WERI-Rb-1 (cell line): ENCODE measurements around the gene NDC1.
A peak's percentile ranks its signal among the peaks of the same experiment; 100 is the strongest.

Experiments
- DNase-seq: peaks from one replicate; pipeline ENCODE4 v3.0.0-alpha.2; 2020
- H3K27ac ChIP-seq: fragments of 250-450 bp; sonication (Bioruptor Pico); 2 replicates; pipeline ENCODE4 v1.5.1; 2020; ENCODE audit warnings: mild to moderate bottlenecking, moderate library complexity
- H3K27me3 ChIP-seq: fragments of 250-450 bp; sonication (Bioruptor Pico); 2 replicates; pipeline ENCODE4 v1.5.1; 2021; ENCODE audit warnings: mild to moderate bottlenecking, low read depth, moderate library complexity; ENCODE audit not compliant: insufficient read depth, severe bottlenecking
- H3K36me3 ChIP-seq: fragments of 250-450 bp; sonication (Bioruptor Pico); 2 replicates; pipeline ENCODE4 v1.5.1; 2020; ENCODE audit warnings: mild to moderate bottlenecking, moderate library complexity
- H3K4me3 ChIP-seq: 2 replicates; pipeline ENCODE4 v1.5.1; 2011; ENCODE audit warnings: low read depth, mild to moderate bottlenecking, control low read depth, low read length
- H3K9me3 ChIP-seq: fragments of 250-450 bp; sonication (Bioruptor Pico); 2 replicates; pipeline ENCODE4 v1.5.1; 2021; ENCODE audit warnings: mild to moderate bottlenecking, moderate library complexity; ENCODE audit not compliant: severe bottlenecking
- TF ChIP-seq, protein P1 (sequence below): IDR thresholded peaks from 2 replicates; pipeline ENCODE4 v1.5.1; 2011; ENCODE audit warnings: low read depth, mild to moderate bottlenecking, control low read depth, inconsistent platforms, low read length

Gene NDC1

DNA sequence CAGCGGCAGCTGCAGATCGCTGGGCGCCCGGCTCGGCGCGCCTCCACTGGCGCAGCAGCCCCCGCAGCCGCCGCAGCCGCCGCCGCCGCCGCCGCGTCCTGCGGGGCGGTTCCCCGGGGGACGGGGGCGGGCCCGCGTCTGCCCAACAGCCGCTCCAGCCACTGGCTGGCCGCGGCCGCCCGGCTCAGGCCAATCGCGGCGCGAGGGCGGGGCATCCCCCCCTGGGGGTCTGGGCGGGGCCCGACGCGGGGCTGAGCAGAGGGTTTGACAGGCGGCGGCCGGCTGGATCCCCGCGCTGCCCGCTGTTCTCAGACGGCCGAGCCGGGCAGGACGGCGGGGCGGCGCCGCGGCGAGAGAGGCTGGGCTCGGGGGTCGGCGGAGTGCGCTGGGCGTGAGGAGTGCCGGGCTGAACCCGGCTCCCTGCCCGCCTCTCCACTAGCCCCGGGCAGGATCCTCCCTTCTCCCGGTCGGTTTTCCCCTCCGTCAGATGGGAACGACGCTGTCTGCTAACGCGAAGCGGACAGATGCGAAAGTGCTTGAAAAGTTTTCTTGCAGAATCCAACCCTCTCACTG lies 98.9 kb downstream of the NDC1 start, which contains the start of gene GLIS1:
Gene GLIS1, minus strand, starts transcription at position 56 of the 573 bp plus-strand sequence. CDS start 1,100 bp downstream, outside the sequence.
- Histone ChIP-seq H3K27me3 (peaks cover 6% of the 10 kb centered on the region), H3K4me3 (peak within 1 kb of the TSS; percentile 67), H3K27ac (no peak within 1 kb of the TSS), H3K36me3 (no peaks in the 10 kb centered on the region), H3K9me3 (peaks cover 6% of the 10 kb centered on the region)
- peak; percentile 89 for DNase-seq
- TF ChIP-seq, protein P1, sequence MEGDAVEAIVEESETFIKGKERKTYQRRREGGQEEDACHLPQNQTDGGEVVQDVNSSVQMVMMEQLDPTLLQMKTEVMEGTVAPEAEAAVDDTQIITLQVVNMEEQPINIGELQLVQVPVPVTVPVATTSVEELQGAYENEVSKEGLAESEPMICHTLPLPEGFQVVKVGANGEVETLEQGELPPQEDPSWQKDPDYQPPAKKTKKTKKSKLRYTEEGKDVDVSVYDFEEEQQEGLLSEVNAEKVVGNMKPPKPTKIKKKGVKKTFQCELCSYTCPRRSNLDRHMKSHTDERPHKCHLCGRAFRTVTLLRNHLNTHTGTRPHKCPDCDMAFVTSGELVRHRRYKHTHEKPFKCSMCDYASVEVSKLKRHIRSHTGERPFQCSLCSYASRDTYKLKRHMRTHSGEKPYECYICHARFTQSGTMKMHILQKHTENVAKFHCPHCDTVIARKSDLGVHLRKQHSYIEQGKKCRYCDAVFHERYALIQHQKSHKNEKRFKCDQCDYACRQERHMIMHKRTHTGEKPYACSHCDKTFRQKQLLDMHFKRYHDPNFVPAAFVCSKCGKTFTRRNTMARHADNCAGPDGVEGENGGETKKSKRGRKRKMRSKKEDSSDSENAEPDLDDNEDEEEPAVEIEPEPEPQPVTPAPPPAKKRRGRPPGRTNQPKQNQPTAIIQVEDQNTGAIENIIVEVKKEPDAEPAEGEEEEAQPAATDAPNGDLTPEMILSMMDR = no peak

DNA sequence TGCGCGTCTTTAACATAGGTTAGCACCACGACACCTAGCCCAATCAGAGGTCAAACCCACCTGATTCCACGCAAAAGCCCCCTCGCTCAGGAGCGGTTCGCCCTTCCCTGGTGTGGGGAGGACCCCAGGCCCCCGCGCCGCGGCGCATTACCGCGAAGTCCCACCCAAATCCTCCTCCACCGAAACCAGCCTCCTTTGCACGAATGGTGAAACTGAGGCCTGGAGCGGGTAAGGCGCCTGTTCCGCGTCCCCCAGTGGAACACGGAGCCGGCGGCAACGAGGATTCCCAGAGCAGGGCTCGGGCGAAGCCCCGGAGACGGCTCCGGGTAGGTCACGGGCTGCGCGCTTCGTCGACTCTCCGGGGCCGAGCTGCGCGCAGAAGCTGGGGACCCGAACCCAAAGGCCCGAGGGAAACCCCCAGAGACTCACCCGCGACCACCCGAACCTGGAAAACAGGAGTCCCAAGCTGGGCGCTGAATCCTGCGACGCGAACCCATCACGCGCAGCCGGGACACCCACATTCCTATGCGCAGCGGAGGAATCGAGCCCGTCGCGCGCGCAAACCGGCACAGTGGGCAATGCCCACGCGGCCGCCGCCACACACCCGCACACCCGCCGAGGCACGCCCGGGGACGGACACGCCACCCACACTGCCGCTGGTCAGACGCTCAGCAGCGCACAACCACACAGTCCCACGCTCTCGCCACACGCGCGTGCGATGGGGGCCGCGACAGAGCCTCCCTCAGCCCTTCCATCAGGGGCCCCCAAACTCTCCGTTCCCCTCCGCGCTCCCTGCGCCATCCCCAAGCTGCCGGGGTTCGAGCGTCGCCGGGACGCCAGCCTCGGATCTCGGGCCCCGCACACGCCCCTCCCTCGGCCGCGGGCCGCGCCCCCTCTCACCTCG lies 99.6 kb downstream of the NDC1 start:
- Histone ChIP-seq H3K4me3 (peak overlapping the region; percentile 67), H3K27ac (no peak overlapping the region), H3K9me3 (peaks cover 6% of the 10 kb centered on the region), H3K27me3 (peaks cover 6% of the 10 kb centered on the region), H3K36me3 (no peaks in the 10 kb centered on the region)
- DNase-seq = no peak
- TF ChIP-seq, protein P1 = no peak

DNA sequence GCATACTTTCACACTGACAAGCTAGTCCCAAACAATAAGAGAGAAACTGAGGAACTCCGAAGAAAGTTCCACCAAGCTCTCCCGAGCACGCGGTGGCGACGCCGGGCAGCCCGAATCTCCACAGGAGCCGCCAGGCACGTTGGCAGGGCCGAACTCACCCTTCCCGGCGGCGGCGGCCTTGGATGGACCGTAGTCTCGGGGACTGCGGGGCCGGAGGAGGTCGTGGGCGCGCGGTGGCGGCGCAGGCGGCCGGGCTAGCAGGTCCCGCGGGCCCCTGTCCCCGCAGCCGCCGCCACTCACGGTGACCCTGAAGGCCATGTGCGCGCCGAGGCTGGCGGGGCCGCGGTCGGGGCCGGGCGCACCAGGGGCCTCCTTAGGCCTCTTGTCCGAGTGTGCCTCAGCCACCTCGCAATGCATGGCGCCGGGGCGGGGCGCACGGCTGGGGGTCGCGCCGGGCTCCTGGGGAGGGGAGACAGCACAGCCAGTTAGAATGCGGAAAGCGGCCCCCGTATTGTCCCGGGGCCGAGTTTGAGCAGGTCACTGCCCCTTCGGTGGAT lies 100.4 kb downstream of the NDC1 start:
- no peaks in the 10 kb centered on the region for H3K36me3 ChIP-seq
- TF ChIP-seq, protein P1 = no peak
- no peak overlapping the region for H3K4me3 ChIP-seq
- peaks cover 6% of the 10 kb centered on the region for H3K9me3 ChIP-seq
- no peak for DNase-seq
- no peak overlapping the region for H3K27ac ChIP-seq
- H3K27me3 ChIP-seq = peaks cover 6% of the 10 kb centered on the region

DNA sequence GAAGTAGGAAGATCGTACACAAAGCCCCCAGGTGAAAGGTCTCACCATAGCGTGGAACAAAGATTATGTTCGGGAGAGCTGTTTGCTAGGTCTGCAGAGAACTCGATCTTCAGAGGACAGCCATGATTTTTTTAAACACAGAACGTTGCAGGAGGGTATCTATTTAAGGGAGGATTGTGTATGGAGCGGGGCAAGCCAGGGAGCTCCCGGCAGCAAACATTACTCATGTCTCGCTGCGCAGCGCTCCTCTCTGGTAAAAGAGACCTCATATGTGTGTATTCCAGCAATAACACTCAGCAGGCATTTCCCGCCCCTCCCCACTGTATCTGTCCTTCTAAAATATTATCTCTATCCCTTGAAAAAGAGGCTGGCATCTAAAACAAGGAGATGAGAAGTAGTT lies 101.8 kb downstream of the NDC1 start:
- Histone ChIP-seq H3K27ac (no peak overlapping the region), H3K36me3 (no peaks in the 10 kb centered on the region), H3K4me3 (no peak overlapping the region), H3K27me3 (peaks cover 6% of the 10 kb centered on the region), H3K9me3 (no peaks in the 10 kb centered on the region)
- TF ChIP-seq, protein P1 = no peak
- no peak for DNase-seq

DNA sequence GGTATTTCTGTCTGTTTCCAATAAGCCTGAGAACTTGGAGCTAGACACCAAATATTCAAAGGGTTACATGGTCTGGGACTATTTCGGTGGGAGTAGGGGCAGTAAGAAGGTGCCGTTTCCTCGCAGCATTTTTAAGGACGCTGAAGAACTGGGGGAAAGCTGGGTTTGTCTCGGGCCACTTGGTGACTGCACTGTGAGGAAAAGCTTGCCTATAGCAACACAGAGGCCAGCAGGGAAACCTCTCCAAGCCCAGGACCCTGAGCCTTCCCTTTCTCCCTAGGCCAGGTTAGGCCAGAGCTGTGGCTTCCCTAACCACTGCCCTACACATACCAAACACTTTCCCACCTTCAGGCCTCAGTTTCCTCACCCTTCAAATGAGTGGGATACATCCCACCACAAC lies 102.4 kb downstream of the NDC1 start:
- Histone ChIP-seq H3K27ac (no peak overlapping the region), H3K9me3 (no peaks in the 10 kb centered on the region), H3K4me3 (no peak overlapping the region), H3K27me3 (peaks cover 6% of the 10 kb centered on the region), H3K36me3 (no peaks in the 10 kb centered on the region)
- DNase-seq = no peak
- TF ChIP-seq, protein P1 = no peak
